ENCODE data around the gene DAB1.

The DAB1 gene

GRCh38 chr1:57218487-57219079 lies 205.3 kb downstream of the DAB1 start:
- DNase-seq (ENCODE audit: low spot score) = no peak

GRCh38 chr1:57217905-57218304 lies 206.0 kb downstream of the DAB1 start:
- DNase-seq (ENCODE audit: low spot score) = no peak

- DNase-seq (ENCODE audit: low spot score) = no peak
Observed at GRCh38 chr1:57214951-57215575, 208.8 kb downstream of the DAB1 start.

GRCh38 chr1:57210881-57211280 lies 213.0 kb downstream of the DAB1 start:
- DNase-seq (ENCODE audit: low spot score) = no peak

GRCh38 chr1:57209495-57209894 lies 214.4 kb downstream of the DAB1 start:
- no peak for DNase-seq (ENCODE audit: low spot score)

GRCh38 chr1:57208741-57209302 lies 215.0 kb downstream of the DAB1 start:
- DNase-seq (ENCODE audit: low spot score) = no peak

- no peak for DNase-seq (ENCODE audit: low spot score)
Observed at GRCh38 chr1:57206038-57206437, 217.8 kb downstream of the DAB1 start.

- DNase-seq (ENCODE audit: low spot score) = no peak
Observed at GRCh38 chr1:57204942-57205787, 218.7 kb downstream of the DAB1 start.

GRCh38 chr1:57204091-57204490 lies 219.8 kb downstream of the DAB1 start:
- DNase-seq (ENCODE audit: low spot score) = no peak

- no peak for DNase-seq (ENCODE audit: low spot score)
Observed at GRCh38 chr1:57202241-57202640, 221.6 kb downstream of the DAB1 start.

- DNase-seq (ENCODE audit: low spot score) = no peak
Observed at GRCh38 chr1:57198912-57199311, 224.9 kb downstream of the DAB1 start.

GRCh38 chr1:57195436-57195941 lies 228.4 kb downstream of the DAB1 start:
- DNase-seq (ENCODE audit: low spot score) = no peak

- no peak for DNase-seq (ENCODE audit: low spot score)
Observed at GRCh38 chr1:57192222-57192621, 231.6 kb downstream of the DAB1 start.

- no peak for DNase-seq (ENCODE audit: low spot score)
Observed at GRCh38 chr1:57190898-57191297, 233.0 kb downstream of the DAB1 start.

- DNase-seq (ENCODE audit: low spot score) = no peak
Observed at GRCh38 chr1:57188168-57188567, 235.7 kb downstream of the DAB1 start.

GRCh38 chr1:57186455-57186854 lies 237.4 kb downstream of the DAB1 start:
- no peak for DNase-seq (ENCODE audit: low spot score)

GRCh38 chr1:57179001-57179400 lies 244.9 kb downstream of the DAB1 start:
- no peak for DNase-seq (ENCODE audit: low spot score)

GRCh38 chr1:57175506-57175905 lies 248.4 kb downstream of the DAB1 start:
- DNase-seq (ENCODE audit: low spot score) = no peak

- DNase-seq (ENCODE audit: low spot score) = no peak
Observed at GRCh38 chr1:57172040-57172439, 251.8 kb downstream of the DAB1 start.

- no peak for DNase-seq (ENCODE audit: low spot score)
Observed at GRCh38 chr1:57167997-57168396, 255.9 kb downstream of the DAB1 start.

GRCh38 chr1:57165546-57165945 lies 258.3 kb downstream of the DAB1 start:
- DNase-seq (ENCODE audit: low spot score) = no peak

GRCh38 chr1:57164584-57164983 lies 259.3 kb downstream of the DAB1 start:
- no peak for DNase-seq (ENCODE audit: low spot score)

- DNase-seq (ENCODE audit: low spot score) = no peak
Observed at GRCh38 chr1:57163789-57164188, 260.1 kb downstream of the DAB1 start.
